K562 (cell line): ENCODE data around the gene PMVK. TPM values are rescaled to one million over a fixed set of nuclear protein-coding genes. Genes with fewer than 3 reads are reported as not detected.

Experiments used
- ARID1B ChIP-seq: fragments of 450-650 bp; IDR thresholded peaks from 2 replicates; pipeline ENCODE4 v1.6.1; 2016; ENCODE audit warnings: antibody characterized with exemption, mild to moderate bottlenecking, inconsistent platforms
- CGGBP1 ChIP-seq: fragments of 250-450 bp; sonication (Bioruptor Pico); IDR thresholded peaks from 2 replicates; pipeline ENCODE4 v1.9.0; 2021; ENCODE audit warnings: mild to moderate bottlenecking
- FOSL1 ChIP-seq: fragments of 200-800 bp; sonication (Bioruptor generic); conservative IDR thresholded peaks from 2 replicates; pipeline ENCODE4 v1.6.1; 2016; ENCODE audit warnings: missing genetic modification characterization, missing compliant biosample characterization
- HDAC3 ChIP-seq: fragments of 450-650 bp; IDR thresholded peaks from 2 replicates; pipeline ENCODE4 v1.6.1; 2018; ENCODE audit warnings: borderline replicate concordance, mild to moderate bottlenecking, moderate library complexity; ENCODE audit not compliant: partially characterized antibody
- HNRNPUL1 ChIP-seq: fragments of 200-400 bp; formaldehyde crosslinking; IDR thresholded peaks from 2 replicates; pipeline ENCODE4 v1.6.1; 2017; ENCODE audit warnings: low read length
- MTA3 ChIP-seq: fragments of 450-650 bp; formaldehyde crosslinking; IDR thresholded peaks from 2 replicates; pipeline ENCODE4 v1.6.1; 2017; ENCODE audit warnings: mild to moderate bottlenecking, borderline replicate concordance
- PRMT5 ChIP-seq: sonication (generic); formaldehyde crosslinking; IDR thresholded peaks from 2 replicates; pipeline ENCODE4 v1.5.0; 2020; ENCODE audit warnings: missing genetic modification reagents
- SMAD3 ChIP-seq: fragments of 450-650 bp; formaldehyde crosslinking; conservative IDR thresholded peaks from 2 replicates; pipeline ENCODE4 v1.4.0; 2020; ENCODE audit warnings: mild to moderate bottlenecking
- SMAD4 ChIP-seq: fragments of 250-450 bp; sonication (Bioruptor Pico); conservative IDR thresholded peaks from 2 replicates; pipeline ENCODE4 v1.8.0; 2021; ENCODE audit warnings: inconsistent platforms, mild to moderate bottlenecking, moderate library complexity
- TARDBP ChIP-seq: fragments of 450-650 bp; IDR thresholded peaks from 2 replicates; pipeline ENCODE4 v1.6.1; 2016
- ZBTB26 ChIP-seq: fragments of 450-650 bp; formaldehyde crosslinking; IDR thresholded peaks from 2 replicates; pipeline ENCODE4 v1.4.0; 2022; ENCODE audit warnings: missing genetic modification characterization
- ZNF143 ChIP-seq: sonication (generic); formaldehyde crosslinking; IDR thresholded peaks from 2 replicates; pipeline ENCODE4 v1.9.0; 2022; ENCODE audit warnings: mild to moderate bottlenecking, missing genetic modification reagents
- ZNF197 ChIP-seq: fragments of 200-800 bp; sonication (Bioruptor generic); IDR thresholded peaks from 2 replicates; pipeline ENCODE4 v1.6.1; 2016; ENCODE audit warnings: low read depth, missing genetic modification characterization, missing compliant biosample characterization
- ZNF512 ChIP-seq: IDR thresholded peaks from 2 replicates; pipeline ENCODE4 v1.6.1; 2016; ENCODE audit warnings: missing genetic modification characterization, missing compliant biosample characterization
- polyA plus RNA-seq, 8 experiments: library from polyadenylated mRNA; depleted of rRNA in 4 of 8; stranded (reverse) in 5 of 8; unstranded in 3 of 8; fragments of >200 nt; fragmentation: Nextera tagmentation in 2 of 8; fragmentation: Illumina TruSeq in 1 of 8; extraction: Ambion mirVana in 2 of 8; extraction: Trizol in 1 of 8; gene quantifications; 2 replicates each; pipeline versions ENCODE4 v1.2.1 to v1.2.3, GENCODE V29; 2011 to 2014; ENCODE audit warnings: inconsistent platforms in 1 of 8, missing spikeins in 1 of 8
- total RNA-seq, 7 experiments: library from RNA; depleted of rRNA in 6 of 7; stranded (reverse); fragments of >200 nt in 6 of 7; fragmentation: Illumina TruSeq in 2 of 7; extraction: Trizol in 2 of 7; gene quantifications; 2 replicates each; pipeline versions ENCODE4 v1.2.1 to v1.2.3, GENCODE V29; 2011 to 2021; ENCODE audit warnings: low replicate concordance in 1 of 7
- TF ChIP-seq, protein P1 (sequence below): sonication (generic); formaldehyde crosslinking; IDR thresholded peaks from 2 replicates; pipeline ENCODE4 v1.8.1; 2022; ENCODE audit warnings: missing genetic modification reagents
- TF ChIP-seq, protein P2 (sequence below): fragments of 150-350 bp; conservative IDR thresholded peaks from 2 replicates; pipeline ENCODE4 v1.6.1; 2014; ENCODE audit warnings: low read length
- TF ChIP-seq, protein P3 (sequence below): sonication (generic); formaldehyde crosslinking; IDR thresholded peaks from 2 replicates; pipeline ENCODE4 v1.8.0; 2022; ENCODE audit warnings: missing genetic modification reagents, mild to moderate bottlenecking, moderate library complexity, borderline replicate concordance
- TF ChIP-seq, protein P4 (sequence below): sonication (generic); formaldehyde crosslinking; IDR thresholded peaks from 2 replicates; pipeline ENCODE4 v1.8.0; 2022; ENCODE audit warnings: mild to moderate bottlenecking, missing genetic modification reagents

PMVK gene
- total and polyA plus RNA-seq, 9 of the 15 experiments (the other 6 are each of a cell fraction or from before 2014, with no cell fraction given), result 1.1 to 15.3 (median 6.3) TPM

DNA sequence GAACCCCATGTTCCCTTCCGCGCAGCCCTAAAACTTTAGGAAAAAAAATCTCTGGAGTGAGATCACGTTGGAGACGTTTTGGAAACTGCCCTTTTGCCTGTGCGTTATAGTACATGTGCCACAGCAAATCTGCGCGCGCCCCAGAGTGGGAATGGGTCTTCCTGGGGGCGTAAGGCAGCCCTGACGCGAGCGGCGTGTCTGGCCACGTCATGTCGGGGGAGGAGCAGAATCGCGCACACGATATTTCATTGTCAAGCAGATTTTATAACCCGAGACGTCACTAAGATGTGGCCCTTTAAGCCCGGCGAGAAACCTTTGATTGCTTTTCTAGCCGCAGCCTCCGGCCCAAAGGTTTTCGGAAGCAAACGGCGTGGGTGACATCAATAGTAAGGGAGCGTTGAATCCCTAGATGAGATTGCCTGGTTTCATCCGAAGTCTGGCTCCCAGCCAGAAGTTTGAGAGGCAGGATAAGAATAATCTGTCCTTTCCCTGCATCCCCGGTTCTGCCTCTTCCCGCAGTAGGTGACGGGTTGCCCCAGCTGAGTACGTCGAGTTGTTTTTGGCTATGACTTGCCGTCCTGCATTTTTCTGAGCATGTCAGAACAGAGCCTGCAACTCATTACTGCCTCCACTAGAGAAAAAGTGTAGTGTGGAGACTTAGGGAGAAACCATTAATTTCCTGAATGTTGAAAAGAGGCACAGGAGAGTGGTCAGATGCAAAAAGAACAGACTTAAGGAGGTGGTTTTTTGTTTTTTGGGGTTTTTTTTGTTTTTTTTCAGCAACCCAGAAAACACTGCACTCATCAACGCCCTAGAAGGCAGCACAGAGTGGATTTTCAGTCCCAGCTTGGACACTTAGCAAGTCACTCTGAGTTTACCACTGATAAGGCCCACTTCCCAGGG lies 817 bp upstream of the PMVK start (continued):
- no peak for TF ChIP-seq ZNF512 (tag)
- TF ChIP-seq ZBTB26 (CRISPR knock-in tag), result peak; percentile 6; the same call in 1 of the 2 replicates
- no peak for TF ChIP-seq PRMT5 (CRISPR knock-in tag)
- TF ChIP-seq ARID1B, result peak; percentile 70
- TF ChIP-seq HNRNPUL1, result no peak
- TF ChIP-seq CGGBP1 (CRISPR knock-in tag), result no peak
- TF ChIP-seq MTA3, result peak; percentile 75; the same call in 1 of the 2 replicates
- TF ChIP-seq SMAD3 (CRISPR knock-in tag), result no peak
- TF ChIP-seq SMAD4 (CRISPR knock-in tag), result no peak
- TF ChIP-seq ZNF197 (CRISPR knock-in tag), result no peak
- TF ChIP-seq, protein P1, sequence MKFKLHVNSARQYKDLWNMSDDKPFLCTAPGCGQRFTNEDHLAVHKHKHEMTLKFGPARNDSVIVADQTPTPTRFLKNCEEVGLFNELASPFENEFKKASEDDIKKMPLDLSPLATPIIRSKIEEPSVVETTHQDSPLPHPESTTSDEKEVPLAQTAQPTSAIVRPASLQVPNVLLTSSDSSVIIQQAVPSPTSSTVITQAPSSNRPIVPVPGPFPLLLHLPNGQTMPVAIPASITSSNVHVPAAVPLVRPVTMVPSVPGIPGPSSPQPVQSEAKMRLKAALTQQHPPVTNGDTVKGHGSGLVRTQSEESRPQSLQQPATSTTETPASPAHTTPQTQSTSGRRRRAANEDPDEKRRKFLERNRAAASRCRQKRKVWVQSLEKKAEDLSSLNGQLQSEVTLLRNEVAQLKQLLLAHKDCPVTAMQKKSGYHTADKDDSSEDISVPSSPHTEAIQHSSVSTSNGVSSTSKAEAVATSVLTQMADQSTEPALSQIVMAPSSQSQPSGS (CRISPR knock-in tag), result no peak
- 0 out of 2 replicates have a peak, but pooled peaks have one; percentile 33 for TF ChIP-seq FOSL1 (tag)
- TF ChIP-seq, protein P2, sequence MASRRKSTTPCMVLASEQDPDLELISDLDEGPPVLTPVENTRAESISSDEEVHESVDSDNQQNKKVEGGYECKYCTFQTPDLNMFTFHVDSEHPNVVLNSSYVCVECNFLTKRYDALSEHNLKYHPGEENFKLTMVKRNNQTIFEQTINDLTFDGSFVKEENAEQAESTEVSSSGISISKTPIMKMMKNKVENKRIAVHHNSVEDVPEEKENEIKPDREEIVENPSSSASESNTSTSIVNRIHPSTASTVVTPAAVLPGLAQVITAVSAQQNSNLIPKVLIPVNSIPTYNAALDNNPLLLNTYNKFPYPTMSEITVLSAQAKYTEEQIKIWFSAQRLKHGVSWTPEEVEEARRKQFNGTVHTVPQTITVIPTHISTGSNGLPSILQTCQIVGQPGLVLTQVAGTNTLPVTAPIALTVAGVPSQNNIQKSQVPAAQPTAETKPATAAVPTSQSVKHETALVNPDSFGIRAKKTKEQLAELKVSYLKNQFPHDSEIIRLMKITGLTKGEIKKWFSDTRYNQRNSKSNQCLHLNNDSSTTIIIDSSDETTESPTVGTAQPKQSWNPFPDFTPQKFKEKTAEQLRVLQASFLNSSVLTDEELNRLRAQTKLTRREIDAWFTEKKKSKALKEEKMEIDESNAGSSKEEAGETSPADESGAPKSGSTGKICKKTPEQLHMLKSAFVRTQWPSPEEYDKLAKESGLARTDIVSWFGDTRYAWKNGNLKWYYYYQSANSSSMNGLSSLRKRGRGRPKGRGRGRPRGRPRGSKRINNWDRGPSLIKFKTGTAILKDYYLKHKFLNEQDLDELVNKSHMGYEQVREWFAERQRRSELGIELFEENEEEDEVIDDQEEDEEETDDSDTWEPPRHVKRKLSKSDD, result no peak
- TF ChIP-seq, protein P3, sequence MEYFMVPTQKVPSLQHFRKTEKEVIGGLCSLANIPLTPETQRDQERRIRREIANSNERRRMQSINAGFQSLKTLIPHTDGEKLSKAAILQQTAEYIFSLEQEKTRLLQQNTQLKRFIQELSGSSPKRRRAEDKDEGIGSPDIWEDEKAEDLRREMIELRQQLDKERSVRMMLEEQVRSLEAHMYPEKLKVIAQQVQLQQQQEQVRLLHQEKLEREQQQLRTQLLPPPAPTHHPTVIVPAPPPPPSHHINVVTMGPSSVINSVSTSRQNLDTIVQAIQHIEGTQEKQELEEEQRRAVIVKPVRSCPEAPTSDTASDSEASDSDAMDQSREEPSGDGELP (CRISPR knock-in tag), result 0 out of 2 replicates have a peak, but pooled peaks have one; percentile 72
- no peak for TF ChIP-seq ZNF143
- no peak for TF ChIP-seq TARDBP
- TF ChIP-seq, protein P4, sequence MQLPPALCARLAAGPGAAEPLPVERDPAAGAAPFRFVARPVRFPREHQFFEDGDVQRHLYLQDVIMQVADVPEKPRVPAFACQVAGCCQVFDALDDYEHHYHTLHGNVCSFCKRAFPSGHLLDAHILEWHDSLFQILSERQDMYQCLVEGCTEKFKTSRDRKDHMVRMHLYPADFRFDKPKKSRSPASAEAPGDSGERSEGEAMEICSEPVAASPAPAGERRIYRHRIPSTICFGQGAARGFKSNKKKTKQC (CRISPR knock-in tag), result no peak
- TF ChIP-seq HDAC3, result no peak
